ENCODE results near the gene SLC44A2. TPM values are rescaled to one million over a fixed set of nuclear protein-coding genes. Genes with fewer than 3 reads are reported as not detected.

The SLC44A2 gene
- total and polyA plus RNA-seq, 2 experiments from 2014 or later, result 43.2 to 65.0 TPM

DNA sequence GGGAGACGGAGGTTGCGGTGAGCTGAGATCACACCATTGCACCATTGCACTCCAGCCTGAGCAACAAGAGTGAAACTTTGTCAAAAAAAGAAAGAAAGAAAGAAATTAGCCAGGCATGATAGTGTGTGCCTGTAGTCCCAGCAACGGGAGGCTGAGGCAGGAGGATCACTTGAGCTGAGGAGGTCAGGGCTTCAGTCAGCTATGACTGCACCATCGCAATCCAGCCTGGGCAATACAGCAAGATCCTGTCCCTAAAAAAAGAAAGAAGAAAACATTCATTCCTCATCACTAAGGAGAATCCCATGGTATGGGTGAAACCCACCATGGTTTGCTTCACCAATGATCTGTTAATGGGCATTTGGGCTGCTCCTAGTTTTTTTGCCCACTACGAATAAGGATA is 25.2 kb upstream of the SLC44A2 start:
- H3K36me3 ChIP-seq (ENCODE audit: insufficient read depth), result no peaks in the 10 kb centered on the region
- no peak for DNase-seq (ENCODE audit: low spot score)
- H3K4me1 ChIP-seq (ENCODE audit: insufficient read depth), result peaks cover 12% of the 10 kb centered on the region
- no peaks in the 10 kb centered on the region for H3K9me2 ChIP-seq (ENCODE audit: insufficient read depth)
- TF ChIP-seq POLR2AphosphoS5 (IDR thresholded peaks at IDR 0.05; ENCODE audit: low read depth) (no peak), STAT1 (IDR thresholded peaks at IDR 0.05; ENCODE audit: unreplicated experiment) (no peak), NANOG (IDR thresholded peaks at IDR 0.05; ENCODE audit: borderline replicate concordance) (no peak), EZH2 (IDR thresholded peaks at IDR 0.05; ENCODE audit: low read depth, unreplicated experiment) (no peak), ZNF331 (CRISPR knock-in tag; IDR thresholded peaks at IDR 0.05; ENCODE audit: low read depth) (no peak)
- TF ChIP-seq, protein P1, sequence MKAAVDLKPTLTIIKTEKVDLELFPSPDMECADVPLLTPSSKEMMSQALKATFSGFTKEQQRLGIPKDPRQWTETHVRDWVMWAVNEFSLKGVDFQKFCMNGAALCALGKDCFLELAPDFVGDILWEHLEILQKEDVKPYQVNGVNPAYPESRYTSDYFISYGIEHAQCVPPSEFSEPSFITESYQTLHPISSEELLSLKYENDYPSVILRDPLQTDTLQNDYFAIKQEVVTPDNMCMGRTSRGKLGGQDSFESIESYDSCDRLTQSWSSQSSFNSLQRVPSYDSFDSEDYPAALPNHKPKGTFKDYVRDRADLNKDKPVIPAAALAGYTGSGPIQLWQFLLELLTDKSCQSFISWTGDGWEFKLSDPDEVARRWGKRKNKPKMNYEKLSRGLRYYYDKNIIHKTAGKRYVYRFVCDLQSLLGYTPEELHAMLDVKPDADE (IDR thresholded peaks at IDR 0.05), result no peak
- H4K20me1 ChIP-seq (replicated peaks; ENCODE audit: insufficient read depth), result no peaks in the 10 kb centered on the region
- H3K27ac ChIP-seq (ENCODE audit: low read depth), result no peak overlapping the region
- peaks cover 8% of the 10 kb centered on the region for H3K79me2 ChIP-seq (replicated peaks; ENCODE audit: insufficient read depth)
- H3K4me1 Mint-ChIP-seq, result peaks cover 17% of the 10 kb centered on the region
- H3K4me3 ChIP-seq, result no peak overlapping the region
- no peak for ATAC-seq
- H3K36me3 Mint-ChIP-seq (ENCODE audit: low read depth), result no peaks in the 10 kb centered on the region; the same call in 2 of the 3 replicates
- no peaks in the 10 kb centered on the region for H3K9me3 Mint-ChIP-seq
- no peak overlapping the region for H2AFZ ChIP-seq
- no peak overlapping the region for H3K4me2 ChIP-seq
- H3K27me3 ChIP-seq (ENCODE audit: insufficient read depth), result no peaks in the 10 kb centered on the region
- peaks cover 9% of the 10 kb centered on the region for H3K27me3 Mint-ChIP-seq (ENCODE audit: insufficient read depth, low read depth, poor library complexity)
- H3K27ac Mint-ChIP-seq, result no peak overlapping the region
- H3F3A ChIP-seq (replicated peaks; ENCODE audit: low read depth), result peaks cover 18% of the 10 kb centered on the region; the same call in 1 of the 2 replicates
- H3K4me3 Mint-ChIP-seq, result no peak overlapping the region

DNA sequence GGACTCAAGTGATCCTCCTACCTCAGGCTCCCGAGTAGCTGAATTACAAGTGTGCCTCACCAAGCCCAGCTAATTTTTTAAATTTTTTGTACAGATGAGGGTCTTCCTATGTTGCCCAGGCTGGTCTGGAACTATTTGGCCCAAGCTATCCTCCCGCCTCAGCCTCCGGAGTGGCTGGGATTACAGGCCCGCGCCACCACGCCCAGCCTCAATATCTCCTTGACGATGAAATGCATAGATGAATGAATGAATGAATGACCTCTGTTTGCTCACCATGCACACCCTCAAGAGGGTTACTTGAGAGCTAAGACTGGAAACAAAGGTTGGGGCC is 23.4 kb upstream of the SLC44A2 start:
- H3K36me3 ChIP-seq (ENCODE audit: insufficient read depth), result no peaks in the 10 kb centered on the region
- no peak for DNase-seq (ENCODE audit: low spot score)
- TF ChIP-seq JUNB (IDR thresholded peaks at IDR 0.05; ENCODE audit: unreplicated experiment) (no peak), CREB1 (CRISPR knock-in tag; IDR thresholded peaks at IDR 0.05; ENCODE audit: low read depth) (no peak), EZH2phosphoT487 (IDR thresholded peaks at IDR 0.05; ENCODE audit: unreplicated experiment) (no peak), STAT1 (IDR thresholded peaks at IDR 0.05; ENCODE audit: unreplicated experiment) (no peak), NANOG (IDR thresholded peaks at IDR 0.05; ENCODE audit: borderline replicate concordance) (no peak)
- TF ChIP-seq, protein P1 (IDR thresholded peaks at IDR 0.05), result no peak
- H3K79me2 ChIP-seq (replicated peaks; ENCODE audit: insufficient read depth), result peaks cover 13% of the 10 kb centered on the region
- Mint-ChIP-seq H3K27me3 (ENCODE audit: insufficient read depth, low read depth, poor library complexity) (peaks cover 6% of the 10 kb centered on the region), H3K27ac (peak overlapping the region; percentile 58; the same call in 1 of the 2 replicates), H3K9me3 (no peaks in the 10 kb centered on the region), H3K4me3 (peak overlapping the region; percentile 64), H3K36me3 (ENCODE audit: low read depth) (no peaks in the 10 kb centered on the region; the same call in 2 of the 3 replicates), H3K4me1 (peaks cover 17% of the 10 kb centered on the region)
- peak overlapping the region; percentile 88; the same call in 1 of the 2 replicates for H2AFZ ChIP-seq
- no peaks in the 10 kb centered on the region for H3K27me3 ChIP-seq (ENCODE audit: insufficient read depth)
- no peak overlapping the region for H3K27ac ChIP-seq (ENCODE audit: low read depth)
- H3K4me3 ChIP-seq, result no peak overlapping the region
- peaks cover 12% of the 10 kb centered on the region for H3K4me1 ChIP-seq (ENCODE audit: insufficient read depth)
- H3K4me2 ChIP-seq, result 0 out of 2 replicates have a peak overlapping the region, but pooled peaks have one; percentile 46
- ATAC-seq, result no peak
- H3K9me2 ChIP-seq (ENCODE audit: insufficient read depth), result no peaks in the 10 kb centered on the region
- H4K20me1 ChIP-seq (replicated peaks; ENCODE audit: insufficient read depth), result no peaks in the 10 kb centered on the region
- H3F3A ChIP-seq (replicated peaks; ENCODE audit: low read depth), result peaks cover 19% of the 10 kb centered on the region; the same call in 1 of the 2 replicates
